C4-2B (cell line): ENCODE measurements around the gene SUMO3.

ENCODE experiments used
- H3K27ac ChIP-seq: fragments of 450-650 bp; 2 replicates; pipeline ENCODE4 v1.5.1; 2017
- CTCF ChIP-seq: fragments of 450-650 bp; conservative IDR thresholded peaks from 2 replicates; pipeline ENCODE4 v1.5.1; 2017; ENCODE audit warnings: mild to moderate bottlenecking
- ZFX ChIP-seq: fragments of 450-650 bp; IDR thresholded peaks from 2 replicates; pipeline ENCODE4 v1.6.1; 2017

The SUMO3 gene

GRCh38 chr21:44763451-44764318 is 54.2 kb downstream of the SUMO3 start:
- no peak for TF ChIP-seq ZFX
- no peak for TF ChIP-seq CTCF

GRCh38 chr21:44763050-44763378 is 54.8 kb downstream of the SUMO3 start:
- no peak overlapping the region for H3K27ac ChIP-seq
- TF ChIP-seq CTCF (no peak), ZFX (no peak)

More at GRCh38 chr21:44763451-44764318, 54.2 kb downstream of the SUMO3 start:
- H3K27ac ChIP-seq, result no peak overlapping the region

- H3K27ac ChIP-seq, result no peak overlapping the region
- TF ChIP-seq CTCF (no peak), ZFX (no peak)
Measured at GRCh38 chr21:44762221-44763049, 55.4 kb downstream of the SUMO3 start.

- TF ChIP-seq CTCF (no peak), ZFX (no peak)
- H3K27ac ChIP-seq, result no peak overlapping the region
Measured at GRCh38 chr21:44761747-44762208, 56.1 kb downstream of the SUMO3 start.

- H3K27ac ChIP-seq, result no peak overlapping the region
- TF ChIP-seq ZFX, result no peak
- TF ChIP-seq CTCF, result peak; percentile 77
Measured at GRCh38 chr21:44761011-44761729, 56.7 kb downstream of the SUMO3 start.

GRCh38 chr21:44760376-44760775 is 57.5 kb downstream of the SUMO3 start:
- no peak for TF ChIP-seq ZFX
- TF ChIP-seq CTCF, result no peak
- no peak overlapping the region for H3K27ac ChIP-seq
